Measurements from ENCODE around the gene TMEM184B.

GRCh38 chr22:38292694-38293093, 19.9 kb upstream of the TMEM184B start:
- TF ChIP-seq CTCF (IDR thresholded peaks at IDR 0.05 in 8 of 11, conservative IDR thresholded peaks at IDR 0.05 in 3 of 11) (no peak), POLR2A (IDR thresholded peaks at IDR 0.05) (no peak), POLR2AphosphoS5 (IDR thresholded peaks at IDR 0.05) (peak in 1 of 3 donors; percentile 46)

Measured in spleen (tissue), 7 donors.